H7 (cell line): Measurements from ENCODE around the gene MOV10L1. TPM values are rescaled to one million over a fixed set of nuclear protein-coding genes. Genes with fewer than 3 reads are reported as not detected.
A peak's percentile ranks its signal among the peaks of the same experiment; 100 is the strongest.

Experiments
- DNase-seq: peaks from one replicate; pipeline ENCODE4 v3.0.0; 2012
- H3K27me3 ChIP-seq: 2 replicates; pipeline ENCODE4 v1.6.0; 2011; ENCODE audit warnings: mild to moderate bottlenecking, low read length; ENCODE audit not compliant: control insufficient read depth, insufficient read depth
- H3K36me3 ChIP-seq: replicated peaks from 2 replicates; pipeline ENCODE4 v1.5.1; 2011; ENCODE audit warnings: low read length; ENCODE audit not compliant: control insufficient read depth, insufficient read depth
- H3K4me3 ChIP-seq: 2 replicates; pipeline ENCODE4 v1.5.1; 2011; ENCODE audit warnings: low read depth, mild to moderate bottlenecking, control low read depth, low read length, moderate library complexity; ENCODE audit not compliant: insufficient read depth
- total RNA-seq: library from RNA; depleted of rRNA; stranded (reverse); fragments of >200 nt; shearing (Covaris generic); gene quantifications from 2 replicates; pipeline ENCODE4 v1.2.3, GENCODE V29; 2014

MOV10L1 gene
- total RNA-seq, 1 experiment from 2014 or later = not detected

GRCh38 chr22:50189849-50190181, 100.0 kb downstream of the MOV10L1 start:
- no peak for DNase-seq
- H3K36me3 ChIP-seq = peaks cover 3% of the 10 kb centered on the region
- peaks cover 5% of the 10 kb centered on the region for H3K27me3 ChIP-seq
- no peak overlapping the region for H3K4me3 ChIP-seq

- peak; percentile 94 for DNase-seq
- Histone ChIP-seq H3K27me3 (peaks cover under 1% of the 10 kb centered on the region; the same call in 1 of the 2 replicates), H3K4me3 (no peak overlapping the region; the same call in 1 of the 2 replicates), H3K36me3 (peaks cover 6% of the 10 kb centered on the region)
These were observed 100.6 kb downstream of the MOV10L1 start for GRCh38 chr22:50190182-50190940.

GRCh38 chr22:50190941-50191741, 101.3 kb downstream of the MOV10L1 start:
- Histone ChIP-seq H3K36me3 (peaks cover 6% of the 10 kb centered on the region), H3K4me3 (no peak overlapping the region)
- no peak for DNase-seq

GRCh38 chr22:50192436-50193204, 102.8 kb downstream of the MOV10L1 start:
- DNase-seq = no peak
- Histone ChIP-seq H3K36me3 (peaks cover 8% of the 10 kb centered on the region), H3K4me3 (no peak overlapping the region), H3K27me3 (no peaks in the 10 kb centered on the region)

More at GRCh38 chr22:50190941-50191741, 101.3 kb downstream of the MOV10L1 start:
- H3K27me3 ChIP-seq = no peaks in the 10 kb centered on the region

GRCh38 chr22:50193621-50194020, 103.8 kb downstream of the MOV10L1 start:
- Histone ChIP-seq H3K4me3 (no peak overlapping the region), H3K27me3 (no peaks in the 10 kb centered on the region), H3K36me3 (peaks cover 6% of the 10 kb centered on the region)
- no peak for DNase-seq

GRCh38 chr22:50194037-50194805, 104.4 kb downstream of the MOV10L1 start:
- no peaks in the 10 kb centered on the region for H3K27me3 ChIP-seq
- H3K36me3 ChIP-seq = peaks cover 6% of the 10 kb centered on the region
- H3K4me3 ChIP-seq = no peak overlapping the region
- no peak for DNase-seq

- no peak for DNase-seq
- Histone ChIP-seq H3K36me3 (peaks cover 6% of the 10 kb centered on the region), H3K27me3 (no peaks in the 10 kb centered on the region), H3K4me3 (no peak overlapping the region)
These were observed 106.5 kb downstream of the MOV10L1 start for GRCh38 chr22:50196256-50196655.

GRCh38 chr22:50197000-50197800, 107.4 kb downstream of the MOV10L1 start:
- Histone ChIP-seq H3K27me3 (0 out of 2 replicates have a peak, but pooled peaks cover 2% of the 10 kb centered on the region), H3K4me3 (no peak overlapping the region), H3K36me3 (peaks cover 6% of the 10 kb centered on the region)
- DNase-seq = no peak

GRCh38 chr22:50197856-50198623, 108.2 kb downstream of the MOV10L1 start:
- Histone ChIP-seq H3K4me3 (no peak overlapping the region), H3K27me3 (0 out of 2 replicates have a peak, but pooled peaks cover 2% of the 10 kb centered on the region), H3K36me3 (peaks cover 6% of the 10 kb centered on the region)
- DNase-seq = no peak

- DNase-seq = no peak
- H3K36me3 ChIP-seq = peaks cover 6% of the 10 kb centered on the region
- H3K4me3 ChIP-seq = no peak overlapping the region
- 0 out of 2 replicates have a peak, but pooled peaks cover 2% of the 10 kb centered on the region for H3K27me3 ChIP-seq
These were observed 108.8 kb downstream of the MOV10L1 start for GRCh38 chr22:50198624-50199017.

- 0 out of 2 replicates have a peak, but pooled peaks cover 2% of the 10 kb centered on the region for H3K27me3 ChIP-seq
- H3K4me3 ChIP-seq = no peak overlapping the region
- H3K36me3 ChIP-seq = peaks cover 6% of the 10 kb centered on the region
- no peak for DNase-seq
These were observed 109.5 kb downstream of the MOV10L1 start for GRCh38 chr22:50199251-50199721.

GRCh38 chr22:50199829-50200460, 110.1 kb downstream of the MOV10L1 start:
- H3K4me3 ChIP-seq = peak overlapping the region; percentile 63
- peaks cover 4% of the 10 kb centered on the region for H3K36me3 ChIP-seq
- DNase-seq = peak; percentile 94
- 0 out of 2 replicates have a peak, but pooled peaks cover 2% of the 10 kb centered on the region for H3K27me3 ChIP-seq
